NCI-H1105 treated with DMSO at 0.1 percent for 48 hours (cell line): Measurements from ENCODE around the gene IL1R1.

ENCODE experiments used
- DNase-seq: peaks from one replicate; lab custom pipeline; 2025; lab: John Stamatoyannopoulos, UW

The IL1R1 gene

DNA sequence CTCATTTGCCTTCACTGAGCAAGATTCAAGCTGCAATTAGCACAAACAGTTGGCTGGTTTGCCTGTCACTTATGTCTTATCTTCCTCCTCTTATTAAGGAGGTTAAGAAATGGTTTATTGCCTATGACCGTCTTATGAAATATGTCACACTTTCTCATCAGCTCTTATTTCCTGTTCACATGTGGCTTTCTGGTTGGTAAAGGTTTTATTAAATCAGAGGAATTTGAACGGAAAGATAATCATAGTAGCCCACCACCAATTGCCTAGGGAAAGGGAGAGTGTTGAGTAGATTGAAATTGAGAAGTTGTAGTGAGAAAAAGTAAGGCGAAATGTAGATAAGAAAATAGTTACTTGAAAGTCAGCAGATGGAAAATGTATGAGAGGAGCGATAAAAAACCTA is 4.2 kb upstream of the IL1R1 start:
- DNase-seq = no peak

- no peak for DNase-seq
These were observed 2.7 kb upstream of the IL1R1 start for GRCh38 chr2:102139851-102140250.

DNA sequence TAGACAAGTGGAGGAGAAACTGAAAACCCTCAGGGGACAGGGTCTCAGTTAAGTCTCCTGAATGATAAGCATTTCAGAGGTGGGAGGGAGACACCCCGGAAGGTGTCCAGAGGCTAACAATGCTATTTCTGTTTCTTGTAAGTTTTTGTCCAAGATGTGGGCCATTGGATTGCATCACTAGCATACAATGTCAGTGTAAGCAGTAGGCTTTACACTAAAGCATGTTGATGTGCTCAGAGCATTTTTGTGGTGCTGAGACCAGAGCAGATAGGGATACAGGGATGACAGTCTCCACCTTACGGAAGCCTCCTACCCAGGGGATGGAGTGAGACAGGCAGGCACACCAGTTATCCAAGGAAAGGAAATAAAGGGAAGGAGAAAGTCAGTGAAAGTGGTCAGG is 2.2 kb upstream of the IL1R1 start:
- DNase-seq = no peak

GRCh38 chr2:102141011-102141943 is 1.3 kb upstream of the IL1R1 start:
- DNase-seq = no peak

DNA sequence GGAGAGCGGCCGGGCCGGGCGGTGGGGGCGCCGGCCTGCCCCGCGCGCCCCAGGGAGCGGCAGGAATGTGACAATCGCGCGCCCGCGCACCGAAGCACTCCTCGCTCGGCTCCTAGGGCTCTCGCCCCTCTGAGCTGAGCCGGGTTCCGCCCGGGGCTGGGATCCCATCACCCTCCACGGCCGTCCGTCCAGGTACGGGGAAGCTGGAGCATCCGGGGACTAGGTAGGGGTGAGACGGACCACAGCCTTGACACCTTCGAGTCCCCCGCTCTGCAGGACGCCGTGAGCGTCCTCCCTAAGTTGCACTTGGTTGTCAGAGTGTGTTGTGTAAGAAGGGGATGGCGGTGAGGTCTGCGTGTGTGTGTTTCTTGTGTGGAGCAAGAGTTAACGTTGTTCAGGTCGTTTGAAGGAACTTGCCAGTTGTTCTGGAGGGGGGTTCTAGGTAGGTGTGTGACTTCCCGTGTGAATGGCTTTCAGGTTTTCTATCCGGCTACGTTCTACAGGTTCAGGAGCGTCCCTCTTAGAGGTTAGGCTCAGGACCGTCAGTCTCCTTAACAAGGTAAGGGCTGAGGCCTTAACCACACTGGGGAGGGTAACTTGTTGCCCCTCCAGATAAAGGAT is 393 bp downstream of the IL1R1 start:
- DNase-seq = no peak

GRCh38 chr2:102143450-102143985 is 972 bp downstream of the IL1R1 start:
- no peak for DNase-seq

DNA sequence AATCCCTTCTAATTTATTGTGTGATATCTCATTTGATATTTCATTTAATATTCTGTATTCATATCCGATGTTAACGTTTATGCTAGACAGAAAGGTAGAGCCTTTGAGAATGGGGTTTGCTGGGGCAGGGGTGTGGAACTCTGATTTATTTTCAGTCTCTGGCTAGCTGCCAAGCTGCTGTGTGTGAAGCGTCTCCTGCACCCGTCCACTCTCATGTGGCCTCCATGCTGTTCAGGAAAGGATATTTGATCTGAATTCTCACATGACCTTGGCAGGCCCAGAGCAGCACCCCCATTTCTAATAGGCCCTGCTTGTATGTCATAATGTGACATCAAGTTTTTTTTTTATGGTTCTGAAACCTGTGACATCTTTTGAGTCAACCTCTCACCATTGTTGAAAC is 1.6 kb downstream of the IL1R1 start:
- no peak for DNase-seq

DNA sequence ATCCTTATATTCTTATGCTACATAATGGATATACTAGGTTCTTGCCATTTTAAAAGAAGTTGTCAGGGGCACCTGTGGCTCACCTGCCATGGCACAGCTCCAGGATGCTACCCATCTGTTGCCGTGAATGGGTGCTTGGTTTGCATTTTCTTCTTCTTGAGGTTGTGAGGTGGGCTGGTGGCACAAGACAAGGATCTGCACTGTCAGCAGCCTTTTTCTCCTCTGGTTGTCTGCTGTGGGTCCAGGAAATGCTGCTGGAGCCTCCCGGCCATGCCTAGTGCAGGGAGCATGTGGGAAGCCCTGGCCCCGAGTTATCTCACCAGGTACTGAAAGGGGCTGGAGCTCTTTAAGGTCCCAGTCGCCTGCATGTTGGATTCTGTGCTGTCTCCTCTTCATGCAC is 2.6 kb downstream of the IL1R1 start:
- DNase-seq = no peak

- DNase-seq = no peak
These were observed 3.4 kb downstream of the IL1R1 start for GRCh38 chr2:102145934-102146333.

DNA sequence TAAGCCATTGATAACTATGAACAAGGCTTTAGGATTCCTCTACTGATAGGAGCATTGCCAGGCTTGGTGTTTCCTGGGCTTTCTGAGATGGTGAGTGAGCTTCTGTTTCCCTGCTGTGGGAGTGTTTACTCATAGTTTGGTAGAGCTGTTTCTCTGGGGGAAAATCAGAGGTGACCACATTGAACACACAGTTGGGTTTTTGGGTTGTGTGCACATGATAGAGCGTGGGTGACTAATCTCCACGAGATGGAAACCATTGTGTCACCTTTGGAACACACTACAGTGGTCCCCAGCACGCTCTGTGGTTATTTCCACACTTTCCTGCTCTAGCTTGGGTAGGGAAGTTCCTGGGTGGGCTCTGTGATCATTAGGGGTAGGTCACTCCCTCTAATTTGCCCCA is 5.4 kb downstream of the IL1R1 start:
- DNase-seq = no peak

DNA sequence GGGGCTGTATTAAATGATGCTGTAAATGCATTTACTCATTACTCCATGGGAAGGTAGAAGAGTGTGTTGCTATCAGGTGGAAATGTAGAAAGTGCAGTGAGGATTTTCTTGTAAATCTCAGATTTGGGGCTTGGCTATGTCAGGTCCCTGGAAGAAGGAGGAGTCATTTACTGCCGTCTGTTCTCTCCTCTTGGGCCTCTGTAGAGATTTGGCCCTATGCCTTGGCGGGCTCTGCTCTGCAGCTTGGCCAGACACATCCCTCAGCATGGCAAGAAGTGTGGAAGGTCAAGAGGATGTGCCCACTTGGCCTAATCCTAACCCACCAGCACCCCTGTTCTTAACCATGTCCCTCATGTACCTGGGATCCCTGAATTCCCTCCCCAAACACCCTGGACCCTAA is 6.7 kb downstream of the IL1R1 start:
- no peak for DNase-seq

DNA sequence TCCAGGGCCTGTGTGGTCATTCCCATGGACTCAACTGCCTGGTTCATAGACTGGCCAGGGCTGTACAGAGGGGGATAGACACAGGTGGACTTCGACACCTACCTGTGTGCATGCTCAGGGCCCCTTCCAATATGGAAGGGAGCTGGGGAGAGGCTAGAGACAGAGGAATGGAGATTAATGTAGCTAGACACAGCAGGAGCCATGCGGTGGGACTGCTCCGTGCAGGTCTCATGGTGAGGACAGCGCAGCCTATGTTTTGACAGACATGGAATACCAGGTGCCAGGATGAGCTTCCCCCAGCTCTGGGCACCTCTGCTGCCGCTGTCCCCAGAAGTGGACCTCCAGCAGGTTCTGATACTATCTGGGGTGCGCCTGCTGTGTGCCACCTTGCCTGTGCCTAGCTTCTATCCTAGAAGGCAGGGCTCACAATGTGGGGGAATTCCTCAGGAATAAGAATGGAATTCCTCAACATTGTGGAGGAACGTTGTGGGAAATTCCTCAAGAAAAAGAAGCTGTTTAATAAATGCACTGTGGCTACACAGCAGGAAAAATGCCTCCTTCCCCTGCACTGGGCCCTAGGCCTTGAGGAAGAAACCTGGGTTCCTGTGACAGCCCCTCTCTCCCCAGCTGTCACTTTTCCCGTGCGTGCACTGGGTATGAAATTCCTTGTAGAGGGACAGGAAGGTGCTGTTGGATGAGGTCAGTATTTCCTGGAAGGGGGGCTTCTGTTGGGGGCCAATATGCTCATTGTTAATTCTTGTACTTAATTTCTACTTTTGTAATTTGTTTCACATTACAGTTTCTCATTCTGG is 7.3 kb downstream of the IL1R1 start:
- DNase-seq = no peak

DNA sequence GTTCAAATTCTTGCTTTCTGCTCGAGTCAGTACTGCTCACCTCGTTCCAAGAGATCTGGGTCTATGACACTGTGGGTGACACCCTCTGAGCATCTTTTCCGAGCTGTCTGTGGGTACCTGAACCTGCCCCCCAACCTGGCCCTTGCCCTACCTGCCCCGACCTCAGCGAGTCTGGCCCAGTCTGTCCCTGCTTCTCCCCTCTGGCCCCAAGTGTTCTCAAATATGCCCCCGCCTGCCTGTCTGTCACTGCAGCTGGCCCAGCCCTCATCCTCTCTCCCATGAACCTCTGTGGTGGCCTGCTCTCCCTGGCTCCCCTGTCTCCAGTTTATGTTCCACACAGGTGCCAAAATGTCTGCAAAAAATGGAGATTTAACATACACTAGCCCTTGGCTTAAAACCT is 11.8 kb downstream of the IL1R1 start:
- DNase-seq = no peak

GRCh38 chr2:102154946-102155702 is 12.6 kb downstream of the IL1R1 start:
- no peak for DNase-seq

GRCh38 chr2:102155703-102156515 is 13.4 kb downstream of the IL1R1 start:
- peak; percentile 35 for DNase-seq

DNA sequence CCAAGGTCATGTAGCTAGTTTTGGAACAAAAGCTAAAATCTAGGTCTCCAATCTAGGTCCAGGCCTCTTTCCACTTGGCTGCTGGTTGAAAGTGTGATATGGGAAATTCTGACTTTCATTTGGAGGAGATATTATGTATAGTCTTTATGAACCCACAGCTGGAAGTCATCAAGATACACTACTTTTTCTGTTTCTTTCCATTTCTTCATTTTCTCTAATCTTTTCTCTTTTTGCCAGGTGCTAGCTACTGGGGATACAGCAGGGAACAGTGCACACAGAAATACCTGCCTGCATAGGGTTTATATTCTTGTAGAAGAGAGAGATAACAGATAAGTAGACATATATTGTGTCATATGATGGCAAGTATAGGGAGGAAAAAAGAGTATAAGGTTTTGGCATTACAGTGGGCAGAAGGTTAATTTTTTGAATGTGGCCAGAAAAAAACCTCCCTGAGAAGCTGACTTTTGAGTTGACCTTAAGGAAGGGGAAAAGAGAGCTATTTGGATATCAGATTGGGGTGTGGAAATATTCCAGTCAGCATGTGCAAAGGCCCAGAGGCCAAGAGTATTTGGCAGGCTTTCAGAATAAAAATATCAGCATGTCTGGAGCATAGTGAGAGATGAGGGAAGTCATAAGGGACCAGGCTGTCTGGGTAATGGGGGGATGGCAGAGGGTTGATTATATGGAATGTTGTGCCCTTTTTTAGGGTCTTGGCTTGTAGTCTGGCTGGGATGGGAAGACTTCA is 15.6 kb downstream of the IL1R1 start:
- DNase-seq = no peak

- DNase-seq = no peak
These were observed 16.7 kb downstream of the IL1R1 start for GRCh38 chr2:102159295-102159694.

DNA sequence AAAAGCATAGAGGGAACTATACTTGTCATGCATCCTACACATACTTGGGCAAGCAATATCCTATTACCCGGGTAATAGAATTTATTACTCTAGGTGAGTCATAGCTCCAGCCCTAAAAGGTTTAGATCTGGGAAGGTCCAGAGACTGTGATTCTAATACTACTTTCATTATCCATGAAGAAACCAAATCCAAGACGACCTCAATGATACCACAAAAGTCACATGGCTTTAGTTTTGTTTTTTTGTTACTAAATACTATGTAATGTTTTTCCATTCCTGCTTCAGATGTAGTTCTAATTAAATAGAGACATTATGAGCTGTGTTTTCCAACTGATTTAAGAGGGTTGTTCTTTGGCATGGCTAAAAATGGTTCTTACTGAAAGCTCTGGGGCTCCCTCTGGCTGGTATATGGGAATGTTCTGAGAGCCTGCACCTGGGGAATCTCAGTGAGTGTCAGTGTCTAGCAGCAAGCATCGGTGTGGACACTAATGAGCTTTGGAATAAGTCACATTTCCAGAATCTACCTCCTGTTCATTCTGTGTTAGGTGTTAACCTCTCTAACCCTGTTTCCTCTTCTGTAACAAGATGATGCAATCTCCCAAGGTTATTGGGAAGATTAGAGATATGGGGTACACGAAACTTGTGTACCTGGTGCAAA is 23.8 kb downstream of the IL1R1 start:
- DNase-seq = no peak

- no peak for DNase-seq
These were observed 25.7 kb downstream of the IL1R1 start for GRCh38 chr2:102168026-102168771.
